Measurements from ENCODE around the gene NAA20. TPM values are rescaled to one million over a fixed set of nuclear protein-coding genes. Genes with fewer than 3 reads are reported as not detected.

The NAA20 gene
- total and polyA plus RNA-seq, 2 of the 4 experiments (the other 2 are of a cell fraction) = 35.7 to 58.8 TPM

DNA sequence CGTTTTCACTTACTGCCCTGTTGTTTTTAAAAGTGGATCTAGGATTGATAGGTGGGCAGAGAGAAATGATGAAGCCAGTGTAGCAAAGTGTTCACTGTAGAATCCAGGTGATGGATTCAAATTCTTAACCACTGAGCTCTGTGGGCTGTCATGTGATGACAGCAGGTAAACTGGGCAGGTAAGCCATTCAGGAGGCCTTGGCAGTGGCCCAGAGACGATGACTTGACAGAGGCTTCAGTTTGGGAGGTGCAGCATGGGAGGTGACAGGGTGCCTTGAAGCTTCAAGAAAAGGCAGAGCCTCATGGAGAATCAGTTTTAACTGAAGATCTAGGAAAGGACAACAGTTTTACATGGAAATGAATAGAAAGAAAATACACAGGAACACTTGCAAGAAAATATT lies 2.0 kb downstream of the NAA20 start:
- DNase-seq = no peak
- Histone ChIP-seq H3K9me1 (ENCODE audit: insufficient read depth, low read length) (peaks cover 19% of the 10 kb centered on the region), H3K4me2 (ENCODE audit: low read depth, low read length) (no peak overlapping the region), H4K91ac (ENCODE audit: insufficient read depth, low read depth, low read length) (no peak overlapping the region), H3K23ac (ENCODE audit: low read depth, low read length) (no peak overlapping the region; the same call in 1 of the 2 replicates), H2BK120ac (ENCODE audit: low read depth, low read length) (no peak overlapping the region), H4K20me1 (ENCODE audit: insufficient read depth, low read length) (peaks cover 18% of the 10 kb centered on the region), H3K27ac (ENCODE audit: insufficient read depth, low read length) (no peak overlapping the region), H2BK5ac (ENCODE audit: low read depth, low read length, poor library complexity, severe bottlenecking) (no peak overlapping the region), H3K27me3 (ENCODE audit: control insufficient read depth, insufficient read depth, low read length) (no peaks in the 10 kb centered on the region), H3K9ac (ENCODE audit: low read depth, low read length) (no peak overlapping the region), H2AK9ac (replicated peaks; ENCODE audit: low read depth, low read length, poor library complexity) (no peak overlapping the region), H3K4me1 (ENCODE audit: control insufficient read depth, insufficient read depth, low read length) (peaks cover 17% of the 10 kb centered on the region), H3K14ac (replicated peaks; ENCODE audit: low read depth, low read length) (no peak overlapping the region), H4K8ac (ENCODE audit: low read depth in 2 of 2, low read length in 2 of 2) (no peak overlapping the region), H2BK20ac (ENCODE audit: low read depth, low read length) (no peak overlapping the region), H2AK5ac (ENCODE audit: low read depth, low read length) (no peak overlapping the region), H3K4ac (ENCODE audit: low read depth, low read length) (no peak overlapping the region), H3K36me3 (ENCODE audit: control insufficient read depth, insufficient read depth, low read length) (peaks cover 6% of the 10 kb centered on the region; the same call in 1 of the 2 replicates), H2AFZ (replicated peaks; ENCODE audit: low read length, poor library complexity) (no peak overlapping the region), H3K18ac (ENCODE audit: low read depth, low read length) (no peak overlapping the region), H3K9me3 (ENCODE audit: control insufficient read depth, insufficient read depth, low read length) (no peaks in the 10 kb centered on the region), H2BK15ac (ENCODE audit: low read depth, low read length) (no peak overlapping the region), H3K4me3 (ENCODE audit: insufficient read depth, low read depth, low read length) (no peak overlapping the region), H4K5ac (ENCODE audit: low read depth, low read length) (no peak overlapping the region), H3K79me1 (ENCODE audit: low read depth in 1 of 2, low read length in 2 of 2) (peaks cover 24 to 54% of the 10 kb centered on the region in 2 experiments), H3K56ac (ENCODE audit: extremely low read depth, insufficient read depth, low read length) (no peak overlapping the region)
- POLR2A ChIA-PET (ENCODE audit: unreplicated experiment) = no interaction called here
- TF ChIP-seq SMC3 (IDR thresholded peaks at IDR 0.05; ENCODE audit: low read depth, low read length) (no peak), FOS (IDR thresholded peaks at IDR 0.05; ENCODE audit: low read depth, low read length) (no peak), BHLHE40 (IDR thresholded peaks at IDR 0.05; ENCODE audit: low read depth, low read length) (no peak), POLR2A (IDR thresholded peaks at IDR 0.05; ENCODE audit: low read depth, low read length) (no peak), RFX5 (IDR thresholded peaks at IDR 0.05; ENCODE audit: low read depth, low read length) (no peak), NFE2L2 (IDR thresholded peaks at IDR 0.05; ENCODE audit: low read depth, low read length) (no peak), MAZ (IDR thresholded peaks at IDR 0.05; ENCODE audit: borderline replicate concordance, low read depth, low read length) (no peak), RAD21 (IDR thresholded peaks at IDR 0.05; ENCODE audit: low read length) (no peak), CEBPB (IDR thresholded peaks at IDR 0.05; ENCODE audit: low read depth, low read length) (no peak), MAFK (IDR thresholded peaks at IDR 0.05; ENCODE audit: low read depth, low read length) (no peak), CHD1 (IDR thresholded peaks at IDR 0.05; ENCODE audit: low read depth, low read length) (no peak), RCOR1 (IDR thresholded peaks at IDR 0.05; ENCODE audit: insufficient replicate concordance, low read length) (no peak), MXI1 (IDR thresholded peaks at IDR 0.05; ENCODE audit: borderline replicate concordance, low read depth, low read length) (no peak)
- TF ChIP-seq, protein P1, sequence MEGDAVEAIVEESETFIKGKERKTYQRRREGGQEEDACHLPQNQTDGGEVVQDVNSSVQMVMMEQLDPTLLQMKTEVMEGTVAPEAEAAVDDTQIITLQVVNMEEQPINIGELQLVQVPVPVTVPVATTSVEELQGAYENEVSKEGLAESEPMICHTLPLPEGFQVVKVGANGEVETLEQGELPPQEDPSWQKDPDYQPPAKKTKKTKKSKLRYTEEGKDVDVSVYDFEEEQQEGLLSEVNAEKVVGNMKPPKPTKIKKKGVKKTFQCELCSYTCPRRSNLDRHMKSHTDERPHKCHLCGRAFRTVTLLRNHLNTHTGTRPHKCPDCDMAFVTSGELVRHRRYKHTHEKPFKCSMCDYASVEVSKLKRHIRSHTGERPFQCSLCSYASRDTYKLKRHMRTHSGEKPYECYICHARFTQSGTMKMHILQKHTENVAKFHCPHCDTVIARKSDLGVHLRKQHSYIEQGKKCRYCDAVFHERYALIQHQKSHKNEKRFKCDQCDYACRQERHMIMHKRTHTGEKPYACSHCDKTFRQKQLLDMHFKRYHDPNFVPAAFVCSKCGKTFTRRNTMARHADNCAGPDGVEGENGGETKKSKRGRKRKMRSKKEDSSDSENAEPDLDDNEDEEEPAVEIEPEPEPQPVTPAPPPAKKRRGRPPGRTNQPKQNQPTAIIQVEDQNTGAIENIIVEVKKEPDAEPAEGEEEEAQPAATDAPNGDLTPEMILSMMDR (conservative IDR thresholded peaks at IDR 0.05; ENCODE audit: low read depth, low read length) = no peak
- TF ChIP-seq, protein P2, sequence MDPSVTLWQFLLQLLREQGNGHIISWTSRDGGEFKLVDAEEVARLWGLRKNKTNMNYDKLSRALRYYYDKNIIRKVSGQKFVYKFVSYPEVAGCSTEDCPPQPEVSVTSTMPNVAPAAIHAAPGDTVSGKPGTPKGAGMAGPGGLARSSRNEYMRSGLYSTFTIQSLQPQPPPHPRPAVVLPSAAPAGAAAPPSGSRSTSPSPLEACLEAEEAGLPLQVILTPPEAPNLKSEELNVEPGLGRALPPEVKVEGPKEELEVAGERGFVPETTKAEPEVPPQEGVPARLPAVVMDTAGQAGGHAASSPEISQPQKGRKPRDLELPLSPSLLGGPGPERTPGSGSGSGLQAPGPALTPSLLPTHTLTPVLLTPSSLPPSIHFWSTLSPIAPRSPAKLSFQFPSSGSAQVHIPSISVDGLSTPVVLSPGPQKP (IDR thresholded peaks at IDR 0.05; ENCODE audit: borderline replicate concordance, low read depth, low read length) = no peak
- TF ChIP-seq, protein P3, sequence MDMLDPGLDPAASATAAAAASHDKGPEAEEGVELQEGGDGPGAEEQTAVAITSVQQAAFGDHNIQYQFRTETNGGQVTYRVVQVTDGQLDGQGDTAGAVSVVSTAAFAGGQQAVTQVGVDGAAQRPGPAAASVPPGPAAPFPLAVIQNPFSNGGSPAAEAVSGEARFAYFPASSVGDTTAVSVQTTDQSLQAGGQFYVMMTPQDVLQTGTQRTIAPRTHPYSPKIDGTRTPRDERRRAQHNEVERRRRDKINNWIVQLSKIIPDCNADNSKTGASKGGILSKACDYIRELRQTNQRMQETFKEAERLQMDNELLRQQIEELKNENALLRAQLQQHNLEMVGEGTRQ (IDR thresholded peaks at IDR 0.05; ENCODE audit: low read depth, low read length) = no peak
- 100% methylated on average over 1 of the region's 2 CpGs; no CpG with 5 or more reads in 1 of the 2 experiments for whole genome bisulfite sequencing, 2 experiments (ENCODE audit: extremely low coverage in 2 of 2, insufficient read length in 1 of 2)
- in situ Hi-C loops (cut with MboI; ENCODE audit: low sequenced_read_pairs) = no loop called here
- dilution Hi-C loops (cut with HindIII; ENCODE audit: low sequenced_read_pairs, unreplicated experiment) = no loop called here
- ATAC-seq (ENCODE audit: low read depth) = no peak
- BruUV-seq (replicated peaks) = no TSS peak
- CTCF ChIA-PET = no interaction called here
- intact Hi-C loops (cut with micrococcal nuclease) = no loop called here
